Neutrophil (primary cell): ENCODE measurements around the gene PRMT3.
"Not testable (repeated sequence)": the region's sequence is repeated elsewhere in the genome, so short reads cannot be mapped to it uniquely, and the experiment has no call there.

Experiments
- H3K27ac ChIP-seq: fragments of 200-600 bp; sonication (generic); 2 replicates; pipeline ENCODE4 v1.5.1; 2016; ENCODE audit warnings: mild to moderate bottlenecking, moderate library complexity
- H3K27me3 ChIP-seq: fragments of 200-600 bp; sonication (generic); 2 replicates; pipeline ENCODE4 v1.6.0; 2016; ENCODE audit warnings: mild to moderate bottlenecking
- H3K36me3 ChIP-seq: fragments of 200-600 bp; sonication (generic); 2 replicates; pipeline ENCODE4 v1.5.1; 2017
- H3K4me1 ChIP-seq, 2 experiments: fragments of 200-600 bp in 1 of 2; sonication (generic) in 1 of 2; 1 replicate in 1 of 2; 2 replicates in 1 of 2; pipeline versions ENCODE4 v1.5.1 to v1.6.1; 2013 to 2016; ENCODE audit warnings: low read depth in 1 of 2, low read length in 1 of 2, mild to moderate bottlenecking in 1 of 2, moderate library complexity in 1 of 2; ENCODE audit not compliant: control insufficient read depth in 1 of 2, insufficient read depth in 1 of 2
- H3K4me3 ChIP-seq, 2 experiments: fragments of 200-600 bp in 1 of 2; sonication (generic) in 1 of 2; 1 replicate in 1 of 2; 2 replicates in 1 of 2; pipeline ENCODE4 v1.5.1; 2013 to 2016; ENCODE audit warnings: low read depth in 1 of 2, low read length in 1 of 2, mild to moderate bottlenecking in 1 of 2, moderate library complexity in 1 of 2
- H3K9me3 ChIP-seq: fragments of 200-600 bp; sonication (generic); 2 replicates; pipeline ENCODE4 v1.5.1; 2016
- TF ChIP-seq, protein P1 (sequence below): fragments of 200-600 bp; sonication (generic); IDR thresholded peaks from 2 replicates; pipeline ENCODE4 v1.5.1; 2016; ENCODE audit warnings: antibody characterized with exemption

Gene PRMT3

DNA sequence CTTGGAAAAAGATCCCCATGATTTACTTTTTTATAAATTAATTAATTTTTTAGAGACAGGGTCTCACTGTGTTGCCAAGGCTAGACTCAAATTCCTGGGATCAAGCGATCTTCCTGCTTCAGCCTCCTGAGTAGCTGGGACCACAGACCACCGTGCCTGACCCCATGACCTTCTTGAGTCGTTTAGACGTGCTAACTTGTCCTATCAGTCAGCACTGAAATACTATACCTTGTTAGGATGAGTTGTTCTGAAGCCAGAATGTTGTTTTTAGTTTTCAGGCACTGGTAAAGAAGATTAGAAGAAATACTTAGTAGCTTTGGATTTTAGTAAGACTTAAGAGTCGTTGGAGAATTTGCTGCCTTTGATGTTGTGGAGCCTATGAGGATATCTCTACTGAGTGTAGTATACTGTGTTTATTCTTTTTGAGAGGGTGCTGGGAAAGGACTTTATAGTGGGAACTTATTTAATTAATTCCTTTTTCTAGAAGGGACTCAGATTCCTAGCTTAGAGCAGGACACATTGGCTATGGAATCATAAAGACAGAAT, 15.4 kb upstream of the PRMT3 start:
- H3K4me3 ChIP-seq: no peak overlapping the region
- TF ChIP-seq, protein P1, sequence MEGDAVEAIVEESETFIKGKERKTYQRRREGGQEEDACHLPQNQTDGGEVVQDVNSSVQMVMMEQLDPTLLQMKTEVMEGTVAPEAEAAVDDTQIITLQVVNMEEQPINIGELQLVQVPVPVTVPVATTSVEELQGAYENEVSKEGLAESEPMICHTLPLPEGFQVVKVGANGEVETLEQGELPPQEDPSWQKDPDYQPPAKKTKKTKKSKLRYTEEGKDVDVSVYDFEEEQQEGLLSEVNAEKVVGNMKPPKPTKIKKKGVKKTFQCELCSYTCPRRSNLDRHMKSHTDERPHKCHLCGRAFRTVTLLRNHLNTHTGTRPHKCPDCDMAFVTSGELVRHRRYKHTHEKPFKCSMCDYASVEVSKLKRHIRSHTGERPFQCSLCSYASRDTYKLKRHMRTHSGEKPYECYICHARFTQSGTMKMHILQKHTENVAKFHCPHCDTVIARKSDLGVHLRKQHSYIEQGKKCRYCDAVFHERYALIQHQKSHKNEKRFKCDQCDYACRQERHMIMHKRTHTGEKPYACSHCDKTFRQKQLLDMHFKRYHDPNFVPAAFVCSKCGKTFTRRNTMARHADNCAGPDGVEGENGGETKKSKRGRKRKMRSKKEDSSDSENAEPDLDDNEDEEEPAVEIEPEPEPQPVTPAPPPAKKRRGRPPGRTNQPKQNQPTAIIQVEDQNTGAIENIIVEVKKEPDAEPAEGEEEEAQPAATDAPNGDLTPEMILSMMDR: no peak
- no peaks in the 10 kb centered on the region for H3K4me1 ChIP-seq
- H3K27me3 ChIP-seq: no peaks in the 10 kb centered on the region
- no peaks in the 10 kb centered on the region for H3K9me3 ChIP-seq
- H3K27ac ChIP-seq: no peak overlapping the region
- H3K36me3 ChIP-seq: peaks cover 78% of the 10 kb centered on the region

DNA sequence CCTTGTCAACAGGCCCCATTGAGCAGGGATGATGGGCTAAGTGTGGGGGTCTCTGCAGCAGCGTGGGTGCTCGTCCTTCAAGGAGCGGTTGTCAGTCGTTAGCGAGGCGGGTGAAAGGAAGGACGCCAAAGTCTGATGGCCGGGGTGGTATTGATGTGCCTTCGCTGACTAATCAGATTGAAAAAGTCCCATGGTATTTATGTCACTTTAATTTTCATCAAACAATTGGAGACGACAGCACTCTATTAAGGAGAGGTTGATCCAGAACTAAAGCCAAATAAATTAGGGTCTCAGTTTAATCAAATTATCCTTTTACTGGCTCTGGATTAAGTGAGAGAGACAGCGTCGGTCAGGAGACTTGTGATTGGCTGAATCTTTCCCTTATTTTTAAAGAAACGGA, 14.4 kb upstream of the PRMT3 start:
- Histone ChIP-seq H3K27me3 (no peaks in the 10 kb centered on the region), H3K27ac (no peak overlapping the region), H3K9me3 (no peaks in the 10 kb centered on the region), H3K4me3 (no peak overlapping the region), H3K36me3 (peaks cover 80% of the 10 kb centered on the region), H3K4me1 (no peaks in the 10 kb centered on the region)
- TF ChIP-seq, protein P1: no peak

DNA sequence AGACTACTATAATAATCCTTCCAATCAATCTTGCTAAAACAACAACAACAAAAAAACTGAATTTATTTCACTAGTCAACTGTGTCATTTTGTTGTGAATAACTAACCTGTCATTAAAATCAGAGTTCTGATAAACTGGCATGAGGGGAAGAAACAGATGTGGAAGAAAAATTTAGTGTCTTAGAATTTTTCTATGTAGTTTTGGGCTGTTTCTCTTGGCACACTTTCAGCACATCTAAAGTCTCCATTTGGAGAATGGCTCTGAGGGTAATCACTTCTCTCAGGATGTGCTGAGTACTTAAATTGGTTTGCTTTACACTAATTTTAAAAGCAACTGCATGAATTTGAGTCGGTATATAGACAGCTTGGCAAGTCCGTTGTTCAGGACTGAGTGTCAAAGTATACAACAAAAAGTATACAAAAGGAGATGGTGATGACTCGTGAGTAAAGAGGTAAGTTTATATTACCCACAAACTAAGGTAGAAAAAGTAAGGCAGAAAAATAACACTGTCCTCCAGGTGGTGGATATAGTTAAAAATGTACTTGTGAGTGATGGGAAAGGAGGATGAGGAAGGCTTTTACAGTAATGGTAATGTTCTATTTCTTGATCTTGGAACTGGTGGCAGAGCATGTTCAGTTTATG, 13.8 kb upstream of the PRMT3 start:
- Histone ChIP-seq H3K27ac (no peak overlapping the region), H3K36me3 (peaks cover 80% of the 10 kb centered on the region), H3K4me1 (no peaks in the 10 kb centered on the region), H3K9me3 (no peaks in the 10 kb centered on the region), H3K27me3 (no peaks in the 10 kb centered on the region), H3K4me3 (no peak overlapping the region)
- TF ChIP-seq, protein P1: no peak

DNA sequence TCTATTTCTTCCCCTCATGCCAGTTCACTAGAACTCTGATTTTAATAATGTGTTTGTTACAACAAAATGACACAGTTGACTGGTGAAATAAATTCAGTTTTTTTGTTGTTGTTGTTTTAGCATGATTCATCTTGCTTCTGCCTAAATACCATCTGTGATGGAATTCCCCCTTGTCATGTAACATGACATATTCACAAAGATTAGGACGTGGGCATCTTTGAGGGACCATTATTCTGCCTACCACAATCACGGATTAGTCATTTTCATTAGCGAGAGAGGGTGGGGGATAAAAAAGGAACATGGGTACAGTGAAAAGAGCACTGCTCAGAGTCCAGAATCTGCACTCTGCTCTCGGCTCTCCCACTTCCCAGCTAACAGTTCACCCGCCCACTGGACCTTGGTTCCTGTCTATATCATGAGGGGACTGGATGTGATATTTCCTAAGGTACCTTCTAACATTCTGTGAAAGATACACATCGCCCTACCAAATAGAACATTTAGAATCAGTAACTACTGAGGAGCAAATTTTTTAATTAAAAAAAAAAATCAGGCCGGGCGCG, 12.7 kb upstream of the PRMT3 start:
- Histone ChIP-seq H3K36me3 (peaks cover 82% of the 10 kb centered on the region), H3K27ac (no peak overlapping the region), H3K4me1 (no peaks in the 10 kb centered on the region), H3K9me3 (no peaks in the 10 kb centered on the region), H3K27me3 (no peaks in the 10 kb centered on the region), H3K4me3 (no peak overlapping the region)
- TF ChIP-seq, protein P1: no peak

DNA sequence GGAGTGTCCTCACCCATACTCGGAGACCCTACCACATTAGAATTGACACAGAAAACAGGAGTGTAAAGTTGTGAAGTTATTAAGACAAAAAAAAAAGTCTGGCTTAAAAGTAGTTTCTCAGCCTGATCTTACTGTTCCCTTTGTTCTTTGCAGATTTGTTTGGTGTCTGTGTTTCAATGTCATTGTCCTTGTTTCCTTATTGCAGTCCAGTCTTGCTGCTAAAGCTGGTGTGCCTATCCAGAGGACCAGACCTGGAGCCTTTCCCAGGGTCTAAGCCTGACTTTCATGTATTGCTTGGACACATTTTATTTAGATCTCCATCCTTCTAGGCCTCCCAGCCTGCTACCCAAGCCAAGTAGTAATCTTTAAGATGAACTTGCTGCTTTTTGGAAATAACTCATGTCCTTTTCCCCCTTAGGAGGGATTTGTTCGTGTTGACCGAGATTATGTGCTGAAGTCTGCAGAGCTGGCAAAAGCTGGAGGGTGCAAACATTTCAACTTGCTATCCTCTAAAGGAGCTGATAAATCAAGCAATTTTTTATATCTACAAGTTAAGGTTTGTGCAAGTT, 11.3 kb upstream of the PRMT3 start:
- peaks cover 72% of the 10 kb centered on the region for H3K36me3 ChIP-seq
- TF ChIP-seq, protein P1: no peak
- H3K27me3 ChIP-seq: no peaks in the 10 kb centered on the region
- no peaks in the 10 kb centered on the region for H3K4me1 ChIP-seq
- H3K4me3 ChIP-seq: no peak overlapping the region
- H3K27ac ChIP-seq: no peak overlapping the region
- no peaks in the 10 kb centered on the region for H3K9me3 ChIP-seq

DNA sequence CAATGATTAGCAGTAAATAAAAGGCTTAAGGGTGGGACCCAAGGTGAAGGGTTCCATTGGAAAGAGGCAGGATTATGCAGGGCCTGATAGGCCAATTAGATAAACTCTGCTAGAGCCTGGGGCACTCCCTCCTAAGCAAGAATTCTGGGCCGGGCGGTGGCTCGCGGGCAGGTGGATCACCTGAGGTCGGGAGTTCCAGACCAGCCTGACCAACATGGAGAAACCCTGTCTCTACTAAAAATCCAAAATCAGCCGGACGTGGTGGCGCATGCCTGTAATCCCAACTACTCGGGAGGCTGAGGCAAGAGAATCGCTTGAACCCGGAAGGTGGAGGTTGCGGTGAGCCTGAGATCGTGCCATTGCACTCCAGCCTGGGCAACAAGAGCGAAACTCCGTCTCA, 1.5 kb upstream of the PRMT3 start:
- not testable (repeated sequence) for H3K4me3 ChIP-seq, H3K27me3 ChIP-seq, H3K9me3 ChIP-seq, H3K27ac ChIP-seq
- peaks cover 39% of the 10 kb centered on the region for H3K36me3 ChIP-seq
- H3K4me1 ChIP-seq: peaks cover 11 to 19% of the 10 kb centered on the region in 2 experiments
